Astrocyte (in vitro differentiated cells and primary cell): Measurements from ENCODE around the gene VSTM2L. TPM values are rescaled to one million over a fixed set of nuclear protein-coding genes. Genes with fewer than 3 reads are reported as not detected.

Source experiments
- DNase-seq: peaks from one replicate; pipeline ENCODE4 v3.0.0-alpha.2; 2010; ENCODE audit warnings: low read depth
- FAIRE-seq: peaks from 2 replicates; lab custom pipeline; 2011; peaks lifted over from hg19 to GRCh38; lab: Jason Lieb, UNC
- H2AFZ ChIP-seq: 2 replicates; pipeline ENCODE4 v1.6.0; 2012; ENCODE audit warnings: low read depth, low read length, inconsistent platforms
- H3K27ac ChIP-seq: 2 replicates; pipeline ENCODE4 v1.5.1; 2011; ENCODE audit warnings: low read depth, low read length, inconsistent platforms
- H3K27me3 ChIP-seq: 2 replicates; pipeline ENCODE4 v1.6.0; 2011; ENCODE audit warnings: low read length, inconsistent platforms; ENCODE audit not compliant: insufficient read depth
- H3K36me3 ChIP-seq: 2 replicates; pipeline ENCODE4 v1.5.1; 2011; ENCODE audit warnings: low read length, inconsistent platforms; ENCODE audit not compliant: insufficient read depth
- H3K4me1 ChIP-seq: 2 replicates; pipeline ENCODE4 v1.5.1; 2011; ENCODE audit warnings: low read length, inconsistent platforms; ENCODE audit not compliant: insufficient read depth
- H3K4me2 ChIP-seq: 2 replicates; pipeline ENCODE4 v1.6.0; 2012; ENCODE audit warnings: low read length, inconsistent platforms
- H3K4me3 ChIP-seq: 2 replicates; pipeline ENCODE4 v1.5.1; 2011; ENCODE audit warnings: low read depth, mild to moderate bottlenecking, low read length, inconsistent platforms; ENCODE audit not compliant: insufficient read depth
- H3K79me2 ChIP-seq: 2 replicates; pipeline ENCODE4 v1.6.0; 2012; ENCODE audit warnings: mild to moderate bottlenecking, low read length, inconsistent platforms; ENCODE audit not compliant: insufficient read depth
- H3K9ac ChIP-seq: 2 replicates; pipeline ENCODE4 v1.6.0; 2012; ENCODE audit warnings: mild to moderate bottlenecking, low read length, inconsistent platforms
- H3K9me3 ChIP-seq: 2 replicates; pipeline ENCODE4 v1.5.1; 2012; ENCODE audit warnings: low read depth, mild to moderate bottlenecking, low read length, inconsistent platforms; ENCODE audit not compliant: insufficient read depth
- H4K20me1 ChIP-seq: 2 replicates; pipeline ENCODE4 v1.6.0; 2012; ENCODE audit warnings: low read length, inconsistent platforms; ENCODE audit not compliant: insufficient read depth
- H3K27ac Mint-ChIP-seq: one replicate; pipeline ENCODE4 v1.8.0; 2021; ENCODE audit warnings: mild to moderate bottlenecking, mixed read lengths; ENCODE audit not compliant: unreplicated experiment
- H3K27me3 Mint-ChIP-seq: one replicate; pipeline ENCODE4 v1.8.0; 2021; ENCODE audit warnings: low read depth, mixed read lengths; ENCODE audit not compliant: unreplicated experiment
- H3K36me3 Mint-ChIP-seq: one replicate; pipeline ENCODE4 v1.8.0; 2021; ENCODE audit warnings: low read depth, mixed read lengths; ENCODE audit not compliant: unreplicated experiment
- H3K4me1 Mint-ChIP-seq: one replicate; pipeline ENCODE4 v1.8.0; 2021; ENCODE audit warnings: low read depth, mixed read lengths; ENCODE audit not compliant: unreplicated experiment
- H3K4me3 Mint-ChIP-seq: one replicate; pipeline ENCODE4 v1.8.0; 2021; ENCODE audit warnings: mild to moderate bottlenecking, moderate library complexity, mixed read lengths; ENCODE audit not compliant: unreplicated experiment
- H3K9me3 Mint-ChIP-seq: one replicate; pipeline ENCODE4 v1.8.0; 2021; ENCODE audit warnings: mild to moderate bottlenecking, mixed read lengths; ENCODE audit not compliant: unreplicated experiment
- EZH2 ChIP-seq: IDR thresholded peaks from 2 replicates; pipeline ENCODE4 v1.6.1; 2012; ENCODE audit warnings: mild to moderate bottlenecking, low read length, inconsistent platforms; ENCODE audit not compliant: insufficient read depth
- total RNA-seq: library from RNA; stranded (reverse); gene quantifications from 2 replicates; pipeline ENCODE4 v1.2.1, GENCODE V29; 2021
- TF ChIP-seq, protein P1 (sequence below): IDR thresholded peaks from 2 replicates; pipeline ENCODE4 v1.5.1; 2011; ENCODE audit warnings: low read depth, mild to moderate bottlenecking, inconsistent platforms, low read length, moderate library complexity; ENCODE audit not compliant: insufficient read depth

Gene VSTM2L
- total RNA-seq, 1 donor from 2014 or later, result 18.5 TPM

DNA sequence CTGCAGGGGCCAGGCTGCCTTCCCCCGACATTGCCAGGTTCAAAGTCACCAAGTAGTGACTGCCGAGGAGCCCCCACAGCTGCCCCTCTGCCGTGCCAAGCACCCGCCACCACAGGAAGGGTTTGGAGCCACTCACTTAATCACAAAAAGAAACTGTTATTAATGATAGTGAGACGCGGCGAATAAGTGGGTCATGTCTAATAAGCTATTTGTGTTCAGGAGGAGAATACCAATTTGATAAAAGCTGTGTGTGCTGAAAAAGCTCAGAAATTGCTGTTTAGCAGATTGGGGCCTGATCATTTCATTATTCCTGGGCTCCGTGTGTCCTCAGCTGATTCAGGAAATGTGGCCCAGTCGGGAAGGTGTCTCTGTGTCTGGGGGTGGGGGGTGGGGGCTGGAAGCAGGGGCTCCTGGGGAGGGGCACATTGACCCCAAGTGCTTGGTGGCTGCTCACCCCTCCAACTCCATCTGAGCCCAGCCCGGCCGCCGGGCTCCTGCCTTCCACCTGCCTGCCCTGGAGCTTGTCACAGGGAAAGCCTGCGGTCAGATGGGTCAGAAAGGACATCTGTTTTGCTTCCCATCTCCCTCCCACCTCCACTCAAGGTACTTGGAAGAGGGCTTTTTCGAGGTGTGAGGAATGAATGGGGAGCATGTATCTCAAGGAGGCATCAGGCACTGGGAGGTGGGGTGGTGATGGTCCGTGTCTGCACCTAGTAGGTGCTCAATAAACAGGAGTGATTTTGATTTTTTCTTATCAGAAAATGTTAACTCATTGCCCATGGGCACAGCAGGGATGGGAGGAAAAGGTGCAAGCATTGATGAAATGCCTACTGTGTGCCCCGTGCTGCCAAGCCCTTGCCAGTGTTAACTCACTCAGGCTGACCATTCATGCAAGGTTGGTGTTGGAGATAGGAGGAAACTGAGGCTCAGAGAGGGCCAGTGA lies 3.0 kb downstream of the VSTM2L start:
- no peak overlapping the region for H2AFZ ChIP-seq
- H3K9me3 ChIP-seq, result no peaks in the 10 kb centered on the region
- Mint-ChIP-seq H3K4me1 (peaks cover 26% of the 10 kb centered on the region), H3K27ac (no peak overlapping the region), H3K9me3 (peaks cover 3% of the 10 kb centered on the region), H3K4me3 (no peak overlapping the region), H3K27me3 (peaks cover 13% of the 10 kb centered on the region), H3K36me3 (no peaks in the 10 kb centered on the region)
- no peak for TF ChIP-seq EZH2
- TF ChIP-seq, protein P1, sequence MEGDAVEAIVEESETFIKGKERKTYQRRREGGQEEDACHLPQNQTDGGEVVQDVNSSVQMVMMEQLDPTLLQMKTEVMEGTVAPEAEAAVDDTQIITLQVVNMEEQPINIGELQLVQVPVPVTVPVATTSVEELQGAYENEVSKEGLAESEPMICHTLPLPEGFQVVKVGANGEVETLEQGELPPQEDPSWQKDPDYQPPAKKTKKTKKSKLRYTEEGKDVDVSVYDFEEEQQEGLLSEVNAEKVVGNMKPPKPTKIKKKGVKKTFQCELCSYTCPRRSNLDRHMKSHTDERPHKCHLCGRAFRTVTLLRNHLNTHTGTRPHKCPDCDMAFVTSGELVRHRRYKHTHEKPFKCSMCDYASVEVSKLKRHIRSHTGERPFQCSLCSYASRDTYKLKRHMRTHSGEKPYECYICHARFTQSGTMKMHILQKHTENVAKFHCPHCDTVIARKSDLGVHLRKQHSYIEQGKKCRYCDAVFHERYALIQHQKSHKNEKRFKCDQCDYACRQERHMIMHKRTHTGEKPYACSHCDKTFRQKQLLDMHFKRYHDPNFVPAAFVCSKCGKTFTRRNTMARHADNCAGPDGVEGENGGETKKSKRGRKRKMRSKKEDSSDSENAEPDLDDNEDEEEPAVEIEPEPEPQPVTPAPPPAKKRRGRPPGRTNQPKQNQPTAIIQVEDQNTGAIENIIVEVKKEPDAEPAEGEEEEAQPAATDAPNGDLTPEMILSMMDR, result no peak
- FAIRE-seq (no peak), DNase-seq (no peak)
- no peaks in the 10 kb centered on the region for H3K36me3 ChIP-seq
- no peak overlapping the region for H3K4me2 ChIP-seq
- H3K27me3 ChIP-seq, result peaks cover 8% of the 10 kb centered on the region
- H3K4me3 ChIP-seq, result no peak overlapping the region
- no peaks in the 10 kb centered on the region for H3K79me2 ChIP-seq
- no peak overlapping the region for H3K27ac ChIP-seq
- H3K9ac ChIP-seq, result no peak overlapping the region
- peaks cover 15% of the 10 kb centered on the region for H3K4me1 ChIP-seq
- peaks cover 38% of the 10 kb centered on the region for H4K20me1 ChIP-seq

DNA sequence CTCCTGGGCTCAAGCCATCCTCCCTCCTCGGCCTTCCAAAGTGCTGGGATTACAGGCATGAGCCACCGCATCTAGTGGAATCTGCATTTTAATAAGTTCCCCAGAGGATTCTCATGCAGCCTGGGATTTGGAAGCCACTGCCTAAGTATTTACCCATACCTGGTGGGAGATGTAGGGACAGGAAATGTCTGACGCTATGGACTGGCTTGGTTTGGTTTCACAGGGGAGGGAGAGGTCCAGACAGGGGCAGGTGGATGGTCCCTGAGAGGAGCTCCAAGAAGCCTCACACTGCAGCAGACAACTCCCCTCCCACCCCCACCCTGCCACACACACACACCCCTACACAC lies 4.4 kb downstream of the VSTM2L start:
- Histone ChIP-seq H3K27me3 (peaks cover 6% of the 10 kb centered on the region), H3K9ac (no peak overlapping the region), H2AFZ (no peak overlapping the region), H3K9me3 (no peaks in the 10 kb centered on the region), H3K27ac (no peak overlapping the region), H3K4me2 (peak overlapping the region; percentile 56), H3K4me1 (peaks cover 19% of the 10 kb centered on the region), H3K4me3 (no peak overlapping the region), H4K20me1 (peaks cover 37% of the 10 kb centered on the region), H3K79me2 (no peaks in the 10 kb centered on the region), H3K36me3 (no peaks in the 10 kb centered on the region)
- H3K27me3 Mint-ChIP-seq, result peaks cover 9% of the 10 kb centered on the region
- peaks cover 28% of the 10 kb centered on the region for H3K4me1 Mint-ChIP-seq
- DNase-seq (no peak), FAIRE-seq (no peak)
- no peaks in the 10 kb centered on the region for H3K36me3 Mint-ChIP-seq
- H3K9me3 Mint-ChIP-seq, result peaks cover 3% of the 10 kb centered on the region
- no peak overlapping the region for H3K27ac Mint-ChIP-seq
- no peak for TF ChIP-seq EZH2
- TF ChIP-seq, protein P1, result no peak
- H3K4me3 Mint-ChIP-seq, result no peak overlapping the region
